ENCODE data around the gene OLAH.

DNA sequence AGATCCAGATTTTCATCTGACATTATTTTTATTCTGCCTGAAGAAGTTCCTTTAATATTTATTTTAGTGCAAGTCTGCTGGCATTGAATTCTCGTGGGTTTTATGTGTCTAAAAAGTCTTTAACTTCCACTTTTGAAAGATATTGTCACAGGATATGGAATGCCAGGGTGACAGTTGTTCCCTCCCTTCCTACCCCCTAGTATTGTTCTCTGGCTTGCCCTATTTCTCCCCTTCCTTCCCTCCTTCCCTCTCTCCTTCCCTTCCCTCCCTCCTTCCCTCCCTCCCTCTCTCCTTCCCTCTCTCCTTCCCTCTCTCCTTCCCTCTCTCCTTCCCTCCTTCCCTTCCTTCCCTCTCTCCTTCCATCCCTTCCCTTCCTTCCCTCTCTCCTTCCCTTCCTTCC lies 14.9 kb downstream of the OLAH start:
- no peak for TF ChIP-seq EZH2 (IDR thresholded peaks at IDR 0.05; ENCODE audit: low read length, unreplicated experiment)
- TF ChIP-seq, protein P1, sequence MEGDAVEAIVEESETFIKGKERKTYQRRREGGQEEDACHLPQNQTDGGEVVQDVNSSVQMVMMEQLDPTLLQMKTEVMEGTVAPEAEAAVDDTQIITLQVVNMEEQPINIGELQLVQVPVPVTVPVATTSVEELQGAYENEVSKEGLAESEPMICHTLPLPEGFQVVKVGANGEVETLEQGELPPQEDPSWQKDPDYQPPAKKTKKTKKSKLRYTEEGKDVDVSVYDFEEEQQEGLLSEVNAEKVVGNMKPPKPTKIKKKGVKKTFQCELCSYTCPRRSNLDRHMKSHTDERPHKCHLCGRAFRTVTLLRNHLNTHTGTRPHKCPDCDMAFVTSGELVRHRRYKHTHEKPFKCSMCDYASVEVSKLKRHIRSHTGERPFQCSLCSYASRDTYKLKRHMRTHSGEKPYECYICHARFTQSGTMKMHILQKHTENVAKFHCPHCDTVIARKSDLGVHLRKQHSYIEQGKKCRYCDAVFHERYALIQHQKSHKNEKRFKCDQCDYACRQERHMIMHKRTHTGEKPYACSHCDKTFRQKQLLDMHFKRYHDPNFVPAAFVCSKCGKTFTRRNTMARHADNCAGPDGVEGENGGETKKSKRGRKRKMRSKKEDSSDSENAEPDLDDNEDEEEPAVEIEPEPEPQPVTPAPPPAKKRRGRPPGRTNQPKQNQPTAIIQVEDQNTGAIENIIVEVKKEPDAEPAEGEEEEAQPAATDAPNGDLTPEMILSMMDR (conservative IDR thresholded peaks at IDR 0.05; ENCODE audit: low read depth, low read length): no peak
- TF ChIP-seq EZH2phosphoT487 (IDR thresholded peaks at IDR 0.05; ENCODE audit: borderline replicate concordance, low read length): no peak

Data from PC-3 (cell line).